ENCODE results near the gene LIMCH1. TPM values are rescaled to one million over a fixed set of nuclear protein-coding genes. Genes with fewer than 3 reads are reported as not detected.

The LIMCH1 gene
- total RNA-seq, 1 experiment from 2014 or later: 48.4 TPM

GRCh38 chr4:41498177-41498576 lies 39.8 kb upstream of the LIMCH1 start:
- no peak for DNase-seq (ENCODE audit: unreplicated experiment)
- TF ChIP-seq, protein P1, sequence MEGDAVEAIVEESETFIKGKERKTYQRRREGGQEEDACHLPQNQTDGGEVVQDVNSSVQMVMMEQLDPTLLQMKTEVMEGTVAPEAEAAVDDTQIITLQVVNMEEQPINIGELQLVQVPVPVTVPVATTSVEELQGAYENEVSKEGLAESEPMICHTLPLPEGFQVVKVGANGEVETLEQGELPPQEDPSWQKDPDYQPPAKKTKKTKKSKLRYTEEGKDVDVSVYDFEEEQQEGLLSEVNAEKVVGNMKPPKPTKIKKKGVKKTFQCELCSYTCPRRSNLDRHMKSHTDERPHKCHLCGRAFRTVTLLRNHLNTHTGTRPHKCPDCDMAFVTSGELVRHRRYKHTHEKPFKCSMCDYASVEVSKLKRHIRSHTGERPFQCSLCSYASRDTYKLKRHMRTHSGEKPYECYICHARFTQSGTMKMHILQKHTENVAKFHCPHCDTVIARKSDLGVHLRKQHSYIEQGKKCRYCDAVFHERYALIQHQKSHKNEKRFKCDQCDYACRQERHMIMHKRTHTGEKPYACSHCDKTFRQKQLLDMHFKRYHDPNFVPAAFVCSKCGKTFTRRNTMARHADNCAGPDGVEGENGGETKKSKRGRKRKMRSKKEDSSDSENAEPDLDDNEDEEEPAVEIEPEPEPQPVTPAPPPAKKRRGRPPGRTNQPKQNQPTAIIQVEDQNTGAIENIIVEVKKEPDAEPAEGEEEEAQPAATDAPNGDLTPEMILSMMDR (IDR thresholded peaks at IDR 0.05; ENCODE audit: unreplicated experiment): no peak
- H3K27ac Mint-ChIP-seq (ENCODE audit: low read depth, unreplicated experiment): no peak overlapping the region
- CTCF ChIA-PET: no interaction called here
- POLR2A ChIA-PET: interaction anchor here (1.0 kb wide), 1 partner anchor 11 kb away, joined by 3 read pairs; no protein-coding TSS in a partner anchor
- H3K9me3 Mint-ChIP-seq (ENCODE audit: unreplicated experiment): no peaks in the 10 kb centered on the region
- BruUV-seq (replicated peaks): no TSS peak
- intact Hi-C loops (cut with micrococcal nuclease): no loop called here
- no peaks in the 10 kb centered on the region for H3K4me1 Mint-ChIP-seq (ENCODE audit: insufficient read depth, unreplicated experiment)
- H3K36me3 Mint-ChIP-seq (ENCODE audit: insufficient read depth, unreplicated experiment): no peaks in the 10 kb centered on the region
- no peaks in the 10 kb centered on the region for H3K27me3 Mint-ChIP-seq (ENCODE audit: insufficient read depth, unreplicated experiment)
- H3K4me3 Mint-ChIP-seq (ENCODE audit: unreplicated experiment): no peak overlapping the region

- BruUV-seq (replicated peaks): no TSS peak
- no peaks in the 10 kb centered on the region for H3K27me3 Mint-ChIP-seq (ENCODE audit: insufficient read depth, unreplicated experiment)
- TF ChIP-seq, protein P1 (IDR thresholded peaks at IDR 0.05; ENCODE audit: unreplicated experiment): no peak
- ChIA-PET CTCF (interaction anchor here (0.6 kb wide), 2 partner anchors 156 to 1377 kb away, joined by 4 to 5 read pairs; no protein-coding TSS in a partner anchor), POLR2A (no interaction called here)
- peaks cover 55% of the 10 kb centered on the region for H3K4me1 Mint-ChIP-seq (ENCODE audit: insufficient read depth, unreplicated experiment)
- intact Hi-C loops (cut with micrococcal nuclease): no loop called here
- H3K9me3 Mint-ChIP-seq (ENCODE audit: unreplicated experiment): no peaks in the 10 kb centered on the region
- no peak overlapping the region for H3K4me3 Mint-ChIP-seq (ENCODE audit: unreplicated experiment)
- DNase-seq (ENCODE audit: unreplicated experiment): no peak
- H3K36me3 Mint-ChIP-seq (ENCODE audit: insufficient read depth, unreplicated experiment): peaks cover 12% of the 10 kb centered on the region
- H3K27ac Mint-ChIP-seq (ENCODE audit: low read depth, unreplicated experiment): no peak overlapping the region
Observed at GRCh38 chr4:41504167-41504818, 33.7 kb upstream of the LIMCH1 start.

- no TSS peak for BruUV-seq (replicated peaks)
- Mint-ChIP-seq H3K4me3 (ENCODE audit: unreplicated experiment) (no peak overlapping the region), H3K27me3 (ENCODE audit: insufficient read depth, unreplicated experiment) (no peaks in the 10 kb centered on the region), H3K36me3 (ENCODE audit: insufficient read depth, unreplicated experiment) (peaks cover 12% of the 10 kb centered on the region), H3K9me3 (ENCODE audit: unreplicated experiment) (no peaks in the 10 kb centered on the region), H3K4me1 (ENCODE audit: insufficient read depth, unreplicated experiment) (peaks cover 55% of the 10 kb centered on the region), H3K27ac (ENCODE audit: low read depth, unreplicated experiment) (peak overlapping the region; percentile 83)
- DNase-seq (ENCODE audit: unreplicated experiment): peak; percentile 79
- TF ChIP-seq, protein P1 (IDR thresholded peaks at IDR 0.05; ENCODE audit: unreplicated experiment): no peak
- ChIA-PET CTCF (interaction anchor here (0.7 kb wide), 1 partner anchor 669 kb away, joined by 3 read pairs; no protein-coding TSS in a partner anchor), POLR2A (no interaction called here)
- intact Hi-C loops (cut with micrococcal nuclease): no loop called here
Observed at GRCh38 chr4:41505161-41505661, 32.7 kb upstream of the LIMCH1 start.

DNA sequence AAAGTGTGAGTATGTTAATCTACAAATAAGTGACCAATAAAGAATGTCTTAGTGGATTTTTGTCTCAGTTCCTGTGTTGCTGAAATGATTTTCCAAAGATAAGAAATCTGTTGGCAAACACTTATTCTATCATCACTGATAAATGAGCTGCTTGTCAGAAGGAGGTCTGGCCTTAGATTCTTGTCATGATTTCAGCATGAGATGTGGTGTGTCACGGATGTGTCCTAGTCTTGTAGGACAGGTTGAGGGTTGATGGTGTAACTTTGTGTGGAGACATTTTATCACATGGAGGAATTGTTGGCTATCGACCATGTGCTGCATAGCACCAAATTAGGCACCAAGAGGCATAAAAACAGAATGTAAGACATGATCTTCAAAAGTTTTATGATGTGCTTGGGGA lies 31.8 kb upstream of the LIMCH1 start:
- Mint-ChIP-seq H3K27me3 (ENCODE audit: insufficient read depth, unreplicated experiment) (no peaks in the 10 kb centered on the region), H3K4me1 (ENCODE audit: insufficient read depth, unreplicated experiment) (peaks cover 55% of the 10 kb centered on the region), H3K4me3 (ENCODE audit: unreplicated experiment) (no peak overlapping the region), H3K9me3 (ENCODE audit: unreplicated experiment) (no peaks in the 10 kb centered on the region), H3K27ac (ENCODE audit: low read depth, unreplicated experiment) (peak overlapping the region; percentile 10), H3K36me3 (ENCODE audit: insufficient read depth, unreplicated experiment) (peaks cover 12% of the 10 kb centered on the region)
- intact Hi-C loops (cut with micrococcal nuclease): no loop called here
- ChIA-PET POLR2A (interaction anchor here (0.6 kb wide), 1 partner anchor 38 kb away, joined by 3 read pairs; no protein-coding TSS in a partner anchor), CTCF (interaction anchor here (0.6 kb wide), 1 partner anchor 224 kb away, joined by 3 read pairs; no protein-coding TSS in a partner anchor)
- no peak for DNase-seq (ENCODE audit: unreplicated experiment)
- BruUV-seq (replicated peaks): no TSS peak
- TF ChIP-seq, protein P1 (IDR thresholded peaks at IDR 0.05; ENCODE audit: unreplicated experiment): no peak

Data from MCF 10A (cell line).